HG03175 (cell line): ENCODE measurements around the gene COG7.
"Not testable (repeated sequence)": the region's sequence is repeated elsewhere in the genome, so short reads cannot be mapped to it uniquely, and the experiment has no call there.

Experiments used
- ATAC-seq: cut with Tn5 transposase; IDR thresholded peaks from one replicate; pipeline ENCODE4 v1.9.1; 2021; ENCODE audit warnings: mild to moderate bottlenecking, moderate library complexity; ENCODE audit not compliant: unreplicated experiment

The COG7 gene

GRCh38 chr16:23416816-23417215 lies 36.2 kb downstream of the COG7 start:
- no peak for ATAC-seq

- ATAC-seq: no peak
Observed at GRCh38 chr16:23414731-23415130, 38.3 kb downstream of the COG7 start.

- ATAC-seq: no peak
Observed at GRCh38 chr16:23410176-23410575, 42.8 kb downstream of the COG7 start.

GRCh38 chr16:23409522-23409921 lies 43.5 kb downstream of the COG7 start:
- no peak for ATAC-seq

- ATAC-seq: no peak
Observed at GRCh38 chr16:23408823-23409298, 44.1 kb downstream of the COG7 start.

- ATAC-seq: no peak
Observed at GRCh38 chr16:23408242-23408822, 44.7 kb downstream of the COG7 start.

GRCh38 chr16:23407436-23408127 lies 45.4 kb downstream of the COG7 start:
- ATAC-seq: no peak

GRCh38 chr16:23406546-23407240 lies 46.3 kb downstream of the COG7 start:
- no peak for ATAC-seq

- no peak for ATAC-seq
Observed at GRCh38 chr16:23406024-23406423, 47.0 kb downstream of the COG7 start.

- ATAC-seq: no peak
Observed at GRCh38 chr16:23403547-23403946, 49.4 kb downstream of the COG7 start.

GRCh38 chr16:23402100-23402499 lies 50.9 kb downstream of the COG7 start:
- no peak for ATAC-seq

GRCh38 chr16:23401139-23401538 lies 51.9 kb downstream of the COG7 start:
- no peak for ATAC-seq

- ATAC-seq: not testable (repeated sequence)
Observed at GRCh38 chr16:23400447-23400846, 52.5 kb downstream of the COG7 start.

GRCh38 chr16:23398987-23399805 lies 53.8 kb downstream of the COG7 start:
- ATAC-seq: no peak

- ATAC-seq: no peak
Observed at GRCh38 chr16:23397464-23397863, 55.5 kb downstream of the COG7 start.

GRCh38 chr16:23395732-23396131 lies 57.3 kb downstream of the COG7 start:
- ATAC-seq: no peak

- ATAC-seq: no peak
Observed at GRCh38 chr16:23394141-23394831, 58.7 kb downstream of the COG7 start.

GRCh38 chr16:23392223-23392600 lies 60.8 kb downstream of the COG7 start:
- ATAC-seq: no peak

- no peak for ATAC-seq
Observed at GRCh38 chr16:23391381-23392222, 61.4 kb downstream of the COG7 start.

GRCh38 chr16:23389936-23390335 lies 63.1 kb downstream of the COG7 start:
- not testable (repeated sequence) for ATAC-seq
